ENCODE measurements around the gene ZNF175.

Gene ZNF175

GRCh38 chr19:51570962-51571575 is at the start of gene ZNF175:
Gene ZNF175, plus strand, starts transcription at chr19:51571283. Its CDS starts 2,047 bp downstream, at chr19:51573330.
- peak within 1 kb of the TSS; percentile 71 for H3K9ac ChIP-seq (ENCODE audit: insufficient read length, low read depth)
- H3K27me3 ChIP-seq (ENCODE audit: insufficient read depth, insufficient read length) = no peaks in the 10 kb centered on the region
- H3K36me3 ChIP-seq (ENCODE audit: insufficient read depth, insufficient read length, low read length) = peaks cover 13% of the 10 kb centered on the region
- no peak for TF ChIP-seq ZNF274 (IDR thresholded peaks at IDR 0.05; ENCODE audit: low read depth, low read length)
- peak; percentile 98 for TF ChIP-seq YY1 (IDR thresholded peaks at IDR 0.05; ENCODE audit: insufficient read depth, insufficient read length)
- peak; percentile 86 for DNase-seq (ENCODE audit: low read depth, low spot score)
- H3K9me3 ChIP-seq (ENCODE audit: insufficient read depth, low read length) = no peaks in the 10 kb centered on the region
- no peaks in the 10 kb centered on the region for H3K4me1 ChIP-seq (ENCODE audit: insufficient read depth, insufficient read length)
- H3K4me3 ChIP-seq (ENCODE audit: insufficient read length, low read depth) = peak within 1 kb of the TSS; percentile 63

GRCh38 chr19:51521357-51521756 is 49.7 kb upstream of the ZNF175 start:
- H3K4me1 ChIP-seq (ENCODE audit: insufficient read depth, insufficient read length) = peaks cover 5% of the 10 kb centered on the region
- no peaks in the 10 kb centered on the region for H3K27me3 ChIP-seq (ENCODE audit: insufficient read depth, insufficient read length)
- no peaks in the 10 kb centered on the region for H3K36me3 ChIP-seq (ENCODE audit: insufficient read depth, insufficient read length, low read length)
- no peak overlapping the region for H3K9ac ChIP-seq (ENCODE audit: insufficient read length, low read depth)
- H3K9me3 ChIP-seq (ENCODE audit: insufficient read depth, low read length) = no peaks in the 10 kb centered on the region
- TF ChIP-seq SUZ12 (IDR thresholded peaks at IDR 0.05; ENCODE audit: extremely low read depth, insufficient read depth, insufficient read length) (no peak), ZNF274 (IDR thresholded peaks at IDR 0.05; ENCODE audit: low read depth, low read length) (no peak), YY1 (IDR thresholded peaks at IDR 0.05; ENCODE audit: insufficient read depth, insufficient read length) (no peak)
- DNase-seq (ENCODE audit: low read depth, low spot score) = no peak
- no peak overlapping the region for H3K4me3 ChIP-seq (ENCODE audit: insufficient read length, low read depth)

GRCh38 chr19:51521781-51522180 is 49.3 kb upstream of the ZNF175 start:
- Histone ChIP-seq H3K9ac (ENCODE audit: insufficient read length, low read depth) (no peak overlapping the region), H3K36me3 (ENCODE audit: insufficient read depth, insufficient read length, low read length) (no peaks in the 10 kb centered on the region), H3K4me3 (ENCODE audit: insufficient read length, low read depth) (no peak overlapping the region), H3K4me1 (ENCODE audit: insufficient read depth, insufficient read length) (peaks cover 5% of the 10 kb centered on the region), H3K27me3 (ENCODE audit: insufficient read depth, insufficient read length) (no peaks in the 10 kb centered on the region), H3K9me3 (ENCODE audit: insufficient read depth, low read length) (no peaks in the 10 kb centered on the region)
- no peak for DNase-seq (ENCODE audit: low read depth, low spot score)
- no peak for TF ChIP-seq ZNF274 (IDR thresholded peaks at IDR 0.05; ENCODE audit: low read depth, low read length)
- TF ChIP-seq YY1 (IDR thresholded peaks at IDR 0.05; ENCODE audit: insufficient read depth, insufficient read length) = no peak
- no peak for TF ChIP-seq SUZ12 (IDR thresholded peaks at IDR 0.05; ENCODE audit: extremely low read depth, insufficient read depth, insufficient read length)

- Histone ChIP-seq H3K36me3 (ENCODE audit: insufficient read depth, insufficient read length, low read length) (no peaks in the 10 kb centered on the region), H3K9me3 (ENCODE audit: insufficient read depth, low read length) (no peaks in the 10 kb centered on the region), H3K4me3 (ENCODE audit: insufficient read length, low read depth) (no peak overlapping the region), H3K9ac (ENCODE audit: insufficient read length, low read depth) (no peak overlapping the region), H3K27me3 (ENCODE audit: insufficient read depth, insufficient read length) (no peaks in the 10 kb centered on the region), H3K4me1 (ENCODE audit: insufficient read depth, insufficient read length) (peaks cover 5% of the 10 kb centered on the region)
- no peak for DNase-seq (ENCODE audit: low read depth, low spot score)
- TF ChIP-seq YY1 (IDR thresholded peaks at IDR 0.05; ENCODE audit: insufficient read depth, insufficient read length) = no peak
- no peak for TF ChIP-seq ZNF274 (IDR thresholded peaks at IDR 0.05; ENCODE audit: low read depth, low read length)
- no peak for TF ChIP-seq SUZ12 (IDR thresholded peaks at IDR 0.05; ENCODE audit: extremely low read depth, insufficient read depth, insufficient read length)
These were observed 46.3 kb upstream of the ZNF175 start for GRCh38 chr19:51524666-51525264.

GRCh38 chr19:51525651-51526050 is 45.4 kb upstream of the ZNF175 start:
- no peak for TF ChIP-seq SUZ12 (IDR thresholded peaks at IDR 0.05; ENCODE audit: extremely low read depth, insufficient read depth, insufficient read length)
- no peak for TF ChIP-seq ZNF274 (IDR thresholded peaks at IDR 0.05; ENCODE audit: low read depth, low read length)
- TF ChIP-seq YY1 (IDR thresholded peaks at IDR 0.05; ENCODE audit: insufficient read depth, insufficient read length) = no peak
- Histone ChIP-seq H3K9ac (ENCODE audit: insufficient read length, low read depth) (no peak overlapping the region), H3K4me3 (ENCODE audit: insufficient read length, low read depth) (no peak overlapping the region), H3K9me3 (ENCODE audit: insufficient read depth, low read length) (no peaks in the 10 kb centered on the region), H3K27me3 (ENCODE audit: insufficient read depth, insufficient read length) (no peaks in the 10 kb centered on the region), H3K4me1 (ENCODE audit: insufficient read depth, insufficient read length) (peaks cover 5% of the 10 kb centered on the region), H3K36me3 (ENCODE audit: insufficient read depth, insufficient read length, low read length) (no peaks in the 10 kb centered on the region)
- no peak for DNase-seq (ENCODE audit: low read depth, low spot score)

DNA sequence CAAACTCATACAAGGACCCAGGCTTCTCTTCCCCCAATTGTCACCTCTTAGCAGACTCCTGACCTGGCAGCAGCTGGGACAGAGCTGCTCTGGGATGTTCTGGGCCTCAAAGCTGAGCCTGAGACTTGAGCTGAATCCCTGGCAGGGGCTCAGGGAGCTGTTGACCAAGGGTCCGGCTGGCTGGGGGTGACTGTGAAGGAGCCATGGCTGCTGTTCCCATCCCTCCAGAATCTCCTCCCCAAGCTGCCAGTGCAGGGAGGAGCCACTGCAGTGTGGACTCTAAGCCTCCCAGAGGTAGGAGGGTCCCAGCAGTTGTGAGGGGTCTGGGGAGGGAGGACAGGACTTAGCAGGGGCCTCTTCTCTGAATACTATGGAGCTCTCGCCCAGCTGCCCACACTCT is 41.8 kb upstream of the ZNF175 start:
- no peak for DNase-seq (ENCODE audit: low read depth, low spot score)
- H3K4me1 ChIP-seq (ENCODE audit: insufficient read depth, insufficient read length) = peaks cover 5% of the 10 kb centered on the region
- no peaks in the 10 kb centered on the region for H3K9me3 ChIP-seq (ENCODE audit: insufficient read depth, low read length)
- H3K36me3 ChIP-seq (ENCODE audit: insufficient read depth, insufficient read length, low read length) = no peaks in the 10 kb centered on the region
- H3K4me3 ChIP-seq (ENCODE audit: insufficient read length, low read depth) = no peak overlapping the region
- H3K27me3 ChIP-seq (ENCODE audit: insufficient read depth, insufficient read length) = no peaks in the 10 kb centered on the region
- H3K9ac ChIP-seq (ENCODE audit: insufficient read length, low read depth) = no peak overlapping the region
- TF ChIP-seq SUZ12 (IDR thresholded peaks at IDR 0.05; ENCODE audit: extremely low read depth, insufficient read depth, insufficient read length) (no peak), YY1 (IDR thresholded peaks at IDR 0.05; ENCODE audit: insufficient read depth, insufficient read length) (no peak), ZNF274 (IDR thresholded peaks at IDR 0.05; ENCODE audit: low read depth, low read length) (no peak)

DNA sequence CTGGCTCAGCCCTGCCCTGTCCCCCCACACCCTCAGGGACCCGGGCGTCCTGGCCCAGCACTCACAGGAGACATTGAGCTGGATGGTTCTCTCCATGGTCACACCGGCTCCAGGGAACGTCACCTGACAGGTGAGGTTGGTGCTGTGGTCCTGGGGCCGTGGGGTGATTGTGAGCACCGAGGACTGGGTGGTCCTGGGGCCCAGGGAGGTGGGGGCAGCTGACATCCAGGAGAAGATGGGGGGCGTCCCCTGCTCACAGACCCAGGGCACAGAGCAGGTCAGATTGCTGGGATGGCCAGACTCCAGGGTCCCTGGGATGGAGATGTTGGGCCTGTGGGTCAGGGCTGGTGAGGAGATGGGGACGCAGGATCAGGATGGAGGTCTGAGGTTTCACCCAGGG is 40.5 kb upstream of the ZNF175 start:
- TF ChIP-seq SUZ12 (IDR thresholded peaks at IDR 0.05; ENCODE audit: extremely low read depth, insufficient read depth, insufficient read length) = no peak
- no peak for TF ChIP-seq YY1 (IDR thresholded peaks at IDR 0.05; ENCODE audit: insufficient read depth, insufficient read length)
- TF ChIP-seq ZNF274 (IDR thresholded peaks at IDR 0.05; ENCODE audit: low read depth, low read length) = no peak
- Histone ChIP-seq H3K9ac (ENCODE audit: insufficient read length, low read depth) (no peak overlapping the region), H3K4me3 (ENCODE audit: insufficient read length, low read depth) (no peak overlapping the region), H3K36me3 (ENCODE audit: insufficient read depth, insufficient read length, low read length) (no peaks in the 10 kb centered on the region), H3K27me3 (ENCODE audit: insufficient read depth, insufficient read length) (no peaks in the 10 kb centered on the region), H3K4me1 (ENCODE audit: insufficient read depth, insufficient read length) (peaks cover 3% of the 10 kb centered on the region), H3K9me3 (ENCODE audit: insufficient read depth, low read length) (no peaks in the 10 kb centered on the region)
- no peak for DNase-seq (ENCODE audit: low read depth, low spot score)

Data from NT2/D1 (cell line).